GM03348 (cell line): Measurements from ENCODE around the gene ZNF416.

Source experiments
- DNase-seq: peaks from one replicate; pipeline ENCODE4 v3.0.0; 2012; ENCODE audit warnings: low spot score

Gene ZNF416

DNA sequence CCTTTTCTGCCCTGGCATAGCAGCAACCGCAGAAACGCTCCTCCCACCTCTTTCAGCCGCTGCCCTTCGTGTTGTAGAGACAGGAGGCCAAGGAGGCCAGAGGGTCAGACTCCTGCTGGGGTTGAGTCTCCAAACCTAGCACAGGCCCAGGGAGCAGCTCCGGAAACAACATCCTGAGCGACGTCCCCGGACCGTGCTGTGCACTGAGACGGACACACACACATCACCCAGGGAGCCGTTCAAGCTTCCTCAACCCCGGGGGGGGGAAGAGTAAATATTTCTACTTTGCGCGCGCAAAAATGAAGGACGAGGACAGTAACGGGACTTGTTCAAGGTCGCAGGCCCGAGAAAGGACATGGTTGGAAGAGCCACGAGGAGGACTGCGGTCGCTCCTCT, 19.7 kb downstream of the ZNF416 start:
- DNase-seq: peak; percentile 55

DNA sequence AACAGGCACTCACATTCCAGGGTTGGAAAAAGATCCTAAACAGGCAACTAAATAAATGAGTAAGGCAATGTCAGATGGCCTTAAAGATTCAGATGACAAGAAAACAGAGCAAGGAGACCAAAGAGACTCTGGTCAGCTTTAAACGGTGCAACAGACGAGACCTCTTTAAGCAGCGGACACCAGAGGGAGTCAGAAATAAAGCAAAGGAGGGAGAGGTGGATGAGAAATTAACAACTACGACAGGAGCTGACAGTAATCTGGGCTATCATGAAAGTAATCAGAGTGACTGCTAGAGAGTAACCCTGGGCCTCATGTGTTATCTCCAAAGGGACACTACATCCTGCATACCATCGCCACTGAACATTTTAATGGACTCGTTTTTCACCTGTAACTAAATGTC, 20.2 kb downstream of the ZNF416 start:
- peak; percentile 45 for DNase-seq

DNA sequence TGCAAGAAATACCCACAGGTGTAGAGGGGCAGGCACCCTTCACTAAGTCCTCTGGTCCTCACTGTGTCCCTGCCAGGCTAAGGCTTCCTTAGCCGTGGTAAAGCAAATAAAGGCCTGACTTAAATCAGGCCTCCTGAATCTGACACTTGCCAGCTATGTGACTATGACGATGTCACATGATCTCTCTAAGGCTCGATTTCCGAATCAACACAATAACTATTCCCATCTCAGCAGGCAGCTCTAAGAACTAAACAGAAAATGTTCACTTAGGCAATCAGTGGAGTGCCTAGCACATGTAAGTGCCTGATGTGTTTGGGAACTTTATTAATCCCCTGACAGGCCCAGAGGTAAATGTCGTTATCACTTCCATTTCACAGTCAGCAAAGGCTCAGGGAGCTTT, 21.1 kb downstream of the ZNF416 start:
- DNase-seq: no peak

DNA sequence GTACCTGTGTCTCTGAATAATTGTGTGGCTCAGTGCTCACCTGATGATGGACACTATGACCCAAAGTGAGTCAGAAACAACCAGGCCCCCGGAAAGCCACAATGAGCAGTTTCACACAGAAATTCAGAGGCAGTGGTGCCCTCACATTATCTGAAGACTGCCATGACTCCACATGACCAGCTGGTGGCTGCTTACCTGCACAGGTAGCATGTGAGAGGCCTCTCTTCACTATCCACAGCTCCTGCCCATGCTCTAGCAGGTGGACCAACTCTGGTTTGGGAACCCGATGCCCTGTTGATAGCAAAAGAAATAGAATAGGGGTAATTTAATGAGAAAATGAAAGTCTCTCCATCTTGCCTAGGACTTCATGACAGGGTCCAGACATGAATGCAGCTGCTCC, 26.3 kb downstream of the ZNF416 start:
- no peak for DNase-seq

DNA sequence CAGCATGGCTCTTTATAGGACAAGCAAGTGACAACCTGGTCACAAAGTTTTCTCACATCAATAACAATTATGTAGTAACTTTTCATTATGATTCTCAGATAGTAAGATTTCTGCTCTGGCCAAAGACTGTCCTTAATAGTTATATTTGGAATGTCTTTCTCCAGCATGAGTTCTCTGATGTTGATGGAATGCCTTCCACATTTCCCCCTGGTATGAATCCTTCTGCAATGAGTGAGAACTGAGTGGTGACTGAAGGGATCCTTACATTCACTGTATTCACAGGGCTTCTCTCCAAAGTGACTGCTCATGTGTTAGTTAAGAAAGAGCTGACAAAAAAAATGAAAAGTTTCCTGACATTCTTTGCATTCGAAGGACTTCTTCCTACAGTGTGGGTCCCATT, 32.2 kb downstream of the ZNF416 start:
- no peak for DNase-seq

DNA sequence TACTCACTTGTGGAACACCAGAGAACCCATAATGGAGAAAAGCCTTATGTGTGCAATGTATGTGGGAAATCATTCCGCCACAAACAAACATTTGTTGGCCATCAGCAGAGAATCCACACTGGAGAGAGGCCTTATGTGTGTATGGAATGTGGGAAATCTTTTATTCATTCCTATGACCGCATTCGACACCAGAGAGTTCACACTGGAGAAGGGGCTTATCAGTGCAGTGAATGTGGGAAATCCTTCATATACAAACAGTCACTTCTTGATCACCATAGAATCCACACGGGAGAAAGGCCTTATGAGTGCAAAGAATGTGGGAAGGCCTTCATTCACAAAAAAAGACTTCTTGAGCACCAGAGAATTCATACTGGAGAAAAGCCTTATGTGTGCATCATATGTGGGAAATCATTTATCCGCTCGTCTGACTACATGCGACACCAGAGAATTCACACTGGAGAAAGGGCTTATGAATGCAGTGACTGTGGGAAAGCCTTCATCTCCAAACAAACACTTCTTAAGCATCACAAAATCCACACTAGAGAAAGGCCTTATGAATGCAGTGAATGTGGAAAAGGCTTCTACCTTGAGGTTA, 40.7 kb downstream of the ZNF416 start:
- DNase-seq: no peak

DNA sequence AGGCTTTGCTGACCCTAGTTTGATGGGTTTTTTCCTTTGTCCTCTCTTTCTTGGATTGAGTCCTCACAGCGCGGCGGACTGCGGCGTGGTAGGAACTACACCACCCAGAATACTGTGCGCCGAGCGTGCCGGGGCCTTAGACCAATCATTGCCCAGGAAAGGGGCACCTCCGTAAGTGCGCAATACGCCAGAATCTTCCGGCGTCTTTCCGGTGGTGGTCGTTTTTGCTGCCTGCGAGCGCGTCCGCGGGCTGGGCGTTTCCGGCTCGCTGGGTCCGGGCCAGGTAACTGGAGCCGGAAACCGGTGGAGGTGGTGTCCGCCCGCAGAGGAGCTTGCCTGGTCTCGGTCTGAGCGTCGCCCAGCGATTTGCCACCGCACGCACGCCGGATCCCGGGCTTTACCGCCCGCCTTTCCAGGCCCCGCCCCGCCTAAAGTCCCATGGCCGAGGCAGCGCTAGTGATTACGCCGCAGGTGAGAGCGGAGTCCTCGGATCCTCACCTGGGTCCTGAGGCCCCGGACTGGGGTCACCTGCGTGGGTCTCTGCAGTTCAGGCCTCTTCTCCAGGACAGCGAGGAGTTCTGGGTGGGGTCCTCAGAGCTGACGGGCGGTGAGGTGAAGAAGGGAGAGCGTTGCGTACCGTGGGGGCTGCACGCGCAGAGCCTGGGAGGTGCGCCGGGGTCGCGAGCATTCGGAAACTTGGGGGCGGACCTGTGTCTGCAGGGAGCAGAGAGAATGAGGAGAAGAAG, 51.4 kb downstream of the ZNF416 start, which contains the start of gene ZNF549:
ZNF549 (plus strand) TSS at position 221 of the 746 bp plus-strand sequence; CDS start at position 439, 218 bp downstream.
- DNase-seq: peak; percentile 97
